ENCODE measurements around the gene PLCH2.

PLCH2 gene

GRCh38 chr1:2473198-2473597, 2.9 kb upstream of the PLCH2 start:
- Histone ChIP-seq H3K27me3 (ENCODE audit: control insufficient read depth, insufficient read depth, low read length) (no peaks in the 10 kb centered on the region), H3K36me3 (ENCODE audit: control insufficient read depth, insufficient read depth, low read length) (no peaks in the 10 kb centered on the region), H3K9ac (ENCODE audit: low read depth, low read length) (no peak overlapping the region), H3K9me3 (ENCODE audit: control insufficient read depth, insufficient read depth, low read length) (no peaks in the 10 kb centered on the region), H3K4me3 (ENCODE audit: low read depth, low read length) (no peak overlapping the region), H3K4me1 (ENCODE audit: control insufficient read depth, insufficient read depth, low read length) (no peaks in the 10 kb centered on the region)

- H3K36me3 ChIP-seq (ENCODE audit: control insufficient read depth, insufficient read depth, low read length), result no peaks in the 10 kb centered on the region
- no peak overlapping the region for H3K9ac ChIP-seq (ENCODE audit: low read depth, low read length)
- H3K4me3 ChIP-seq (ENCODE audit: low read depth, low read length), result no peak overlapping the region
- H3K4me1 ChIP-seq (ENCODE audit: control insufficient read depth, insufficient read depth, low read length), result no peaks in the 10 kb centered on the region
- no peaks in the 10 kb centered on the region for H3K27me3 ChIP-seq (ENCODE audit: control insufficient read depth, insufficient read depth, low read length)
- no peaks in the 10 kb centered on the region for H3K9me3 ChIP-seq (ENCODE audit: control insufficient read depth, insufficient read depth, low read length)
Observed at GRCh38 chr1:2474104-2474844, 1.8 kb upstream of the PLCH2 start.

GRCh38 chr1:2474933-2475371, 1.1 kb upstream of the PLCH2 start:
- Histone ChIP-seq H3K27me3 (ENCODE audit: control insufficient read depth, insufficient read depth, low read length) (no peaks in the 10 kb centered on the region), H3K9me3 (ENCODE audit: control insufficient read depth, insufficient read depth, low read length) (no peaks in the 10 kb centered on the region), H3K9ac (ENCODE audit: low read depth, low read length) (no peak overlapping the region), H3K4me1 (ENCODE audit: control insufficient read depth, insufficient read depth, low read length) (no peaks in the 10 kb centered on the region), H3K36me3 (ENCODE audit: control insufficient read depth, insufficient read depth, low read length) (no peaks in the 10 kb centered on the region), H3K4me3 (ENCODE audit: low read depth, low read length) (no peak overlapping the region)

- H3K9me3 ChIP-seq (ENCODE audit: control insufficient read depth, insufficient read depth, low read length), result no peaks in the 10 kb centered on the region
- H3K27me3 ChIP-seq (ENCODE audit: control insufficient read depth, insufficient read depth, low read length), result no peaks in the 10 kb centered on the region
- no peak overlapping the region for H3K4me3 ChIP-seq (ENCODE audit: low read depth, low read length)
- no peak overlapping the region for H3K9ac ChIP-seq (ENCODE audit: low read depth, low read length)
- H3K36me3 ChIP-seq (ENCODE audit: control insufficient read depth, insufficient read depth, low read length), result no peaks in the 10 kb centered on the region
- H3K4me1 ChIP-seq (ENCODE audit: control insufficient read depth, insufficient read depth, low read length), result no peaks in the 10 kb centered on the region
Observed at GRCh38 chr1:2475571-2475970, 518 bp upstream of the PLCH2 start.

- no peaks in the 10 kb centered on the region for H3K4me1 ChIP-seq (ENCODE audit: control insufficient read depth, insufficient read depth, low read length)
- H3K27me3 ChIP-seq (ENCODE audit: control insufficient read depth, insufficient read depth, low read length), result no peaks in the 10 kb centered on the region
- no peak overlapping the region for H3K9ac ChIP-seq (ENCODE audit: low read depth, low read length)
- H3K36me3 ChIP-seq (ENCODE audit: control insufficient read depth, insufficient read depth, low read length), result no peaks in the 10 kb centered on the region
- H3K9me3 ChIP-seq (ENCODE audit: control insufficient read depth, insufficient read depth, low read length), result no peaks in the 10 kb centered on the region
- H3K4me3 ChIP-seq (ENCODE audit: low read depth, low read length), result no peak overlapping the region
Observed at GRCh38 chr1:2477309-2477708, 1.2 kb downstream of the PLCH2 start.

GRCh38 chr1:2477791-2478499, 1.9 kb downstream of the PLCH2 start:
- no peak overlapping the region for H3K4me3 ChIP-seq (ENCODE audit: low read depth, low read length)
- no peaks in the 10 kb centered on the region for H3K4me1 ChIP-seq (ENCODE audit: control insufficient read depth, insufficient read depth, low read length)
- H3K27me3 ChIP-seq (ENCODE audit: control insufficient read depth, insufficient read depth, low read length), result no peaks in the 10 kb centered on the region
- H3K36me3 ChIP-seq (ENCODE audit: control insufficient read depth, insufficient read depth, low read length), result no peaks in the 10 kb centered on the region
- H3K9ac ChIP-seq (ENCODE audit: low read depth, low read length), result no peak overlapping the region
- no peaks in the 10 kb centered on the region for H3K9me3 ChIP-seq (ENCODE audit: control insufficient read depth, insufficient read depth, low read length)

GRCh38 chr1:2479186-2479585, 3.1 kb downstream of the PLCH2 start:
- Histone ChIP-seq H3K9ac (ENCODE audit: low read depth, low read length) (no peak overlapping the region), H3K9me3 (ENCODE audit: control insufficient read depth, insufficient read depth, low read length) (no peaks in the 10 kb centered on the region), H3K36me3 (ENCODE audit: control insufficient read depth, insufficient read depth, low read length) (no peaks in the 10 kb centered on the region), H3K4me3 (ENCODE audit: low read depth, low read length) (no peak overlapping the region), H3K4me1 (ENCODE audit: control insufficient read depth, insufficient read depth, low read length) (no peaks in the 10 kb centered on the region), H3K27me3 (ENCODE audit: control insufficient read depth, insufficient read depth, low read length) (no peaks in the 10 kb centered on the region)

- Histone ChIP-seq H3K36me3 (ENCODE audit: control insufficient read depth, insufficient read depth, low read length) (no peaks in the 10 kb centered on the region), H3K4me1 (ENCODE audit: control insufficient read depth, insufficient read depth, low read length) (no peaks in the 10 kb centered on the region), H3K27me3 (ENCODE audit: control insufficient read depth, insufficient read depth, low read length) (no peaks in the 10 kb centered on the region), H3K9me3 (ENCODE audit: control insufficient read depth, insufficient read depth, low read length) (no peaks in the 10 kb centered on the region), H3K9ac (ENCODE audit: low read depth, low read length) (no peak overlapping the region), H3K4me3 (ENCODE audit: low read depth, low read length) (no peak overlapping the region)
Observed at GRCh38 chr1:2479618-2480017, 3.5 kb downstream of the PLCH2 start.

- H3K36me3 ChIP-seq (ENCODE audit: control insufficient read depth, insufficient read depth, low read length), result no peaks in the 10 kb centered on the region
- no peak overlapping the region for H3K4me3 ChIP-seq (ENCODE audit: low read depth, low read length)
- H3K4me1 ChIP-seq (ENCODE audit: control insufficient read depth, insufficient read depth, low read length), result no peaks in the 10 kb centered on the region
- no peaks in the 10 kb centered on the region for H3K27me3 ChIP-seq (ENCODE audit: control insufficient read depth, insufficient read depth, low read length)
- no peak overlapping the region for H3K9ac ChIP-seq (ENCODE audit: low read depth, low read length)
- H3K9me3 ChIP-seq (ENCODE audit: control insufficient read depth, insufficient read depth, low read length), result no peaks in the 10 kb centered on the region
Observed at GRCh38 chr1:2480236-2480985, 4.3 kb downstream of the PLCH2 start.

GRCh38 chr1:2480986-2481364, 4.9 kb downstream of the PLCH2 start:
- Histone ChIP-seq H3K9ac (ENCODE audit: low read depth, low read length) (no peak overlapping the region), H3K4me3 (ENCODE audit: low read depth, low read length) (no peak overlapping the region), H3K27me3 (ENCODE audit: control insufficient read depth, insufficient read depth, low read length) (no peaks in the 10 kb centered on the region), H3K9me3 (ENCODE audit: control insufficient read depth, insufficient read depth, low read length) (no peaks in the 10 kb centered on the region), H3K36me3 (ENCODE audit: control insufficient read depth, insufficient read depth, low read length) (no peaks in the 10 kb centered on the region), H3K4me1 (ENCODE audit: control insufficient read depth, insufficient read depth, low read length) (no peaks in the 10 kb centered on the region)

- Histone ChIP-seq H3K4me1 (ENCODE audit: control insufficient read depth, insufficient read depth, low read length) (no peaks in the 10 kb centered on the region), H3K36me3 (ENCODE audit: control insufficient read depth, insufficient read depth, low read length) (no peaks in the 10 kb centered on the region), H3K9ac (ENCODE audit: low read depth, low read length) (no peak overlapping the region), H3K27me3 (ENCODE audit: control insufficient read depth, insufficient read depth, low read length) (no peaks in the 10 kb centered on the region), H3K9me3 (ENCODE audit: control insufficient read depth, insufficient read depth, low read length) (no peaks in the 10 kb centered on the region), H3K4me3 (ENCODE audit: low read depth, low read length) (no peak overlapping the region)
Observed at GRCh38 chr1:2481885-2482284, 5.8 kb downstream of the PLCH2 start.

GRCh38 chr1:2482588-2482987, 6.5 kb downstream of the PLCH2 start:
- H3K9me3 ChIP-seq (ENCODE audit: control insufficient read depth, insufficient read depth, low read length), result no peaks in the 10 kb centered on the region
- no peak overlapping the region for H3K4me3 ChIP-seq (ENCODE audit: low read depth, low read length)
- H3K9ac ChIP-seq (ENCODE audit: low read depth, low read length), result no peak overlapping the region
- no peaks in the 10 kb centered on the region for H3K27me3 ChIP-seq (ENCODE audit: control insufficient read depth, insufficient read depth, low read length)
- no peaks in the 10 kb centered on the region for H3K36me3 ChIP-seq (ENCODE audit: control insufficient read depth, insufficient read depth, low read length)
- no peaks in the 10 kb centered on the region for H3K4me1 ChIP-seq (ENCODE audit: control insufficient read depth, insufficient read depth, low read length)

Measured in iPS-15b (cell line).